ENCODE data around the gene PNPLA1.
A peak's percentile ranks its signal among the peaks of the same experiment; 100 is the strongest.

Gene PNPLA1

GRCh38 chr6:36318690-36319435 lies 49.0 kb downstream of the PNPLA1 start:
- no peak for DNase-seq

GRCh38 chr6:36319436-36319762 lies 49.5 kb downstream of the PNPLA1 start:
- DNase-seq: peak; percentile 82

- DNase-seq: no peak
Observed at GRCh38 chr6:36319821-36320220, 50.0 kb downstream of the PNPLA1 start.

GRCh38 chr6:36320475-36320874 lies 50.6 kb downstream of the PNPLA1 start:
- no peak for DNase-seq

- DNase-seq: no peak
Observed at GRCh38 chr6:36322591-36322990, 52.7 kb downstream of the PNPLA1 start.

- no peak for DNase-seq
Observed at GRCh38 chr6:36323062-36323461, 53.2 kb downstream of the PNPLA1 start.

- DNase-seq: no peak
Observed at GRCh38 chr6:36324191-36324590, 54.3 kb downstream of the PNPLA1 start.

- DNase-seq: no peak
Observed at GRCh38 chr6:36324715-36325114, 54.9 kb downstream of the PNPLA1 start.

- DNase-seq: no peak
Observed at GRCh38 chr6:36326356-36326995, 56.6 kb downstream of the PNPLA1 start.

- no peak for DNase-seq
Observed at GRCh38 chr6:36327226-36327918, 57.5 kb downstream of the PNPLA1 start.

GRCh38 chr6:36327919-36328236 lies 58.0 kb downstream of the PNPLA1 start:
- DNase-seq: peak; percentile 21

- DNase-seq: no peak
Observed at GRCh38 chr6:36328600-36328999, 58.7 kb downstream of the PNPLA1 start.

GRCh38 chr6:36329798-36330291 lies 60.0 kb downstream of the PNPLA1 start:
- DNase-seq: no peak

- DNase-seq: no peak
Observed at GRCh38 chr6:36330366-36330765, 60.5 kb downstream of the PNPLA1 start.

GRCh38 chr6:36331381-36331780 lies 61.5 kb downstream of the PNPLA1 start:
- DNase-seq: no peak

- no peak for DNase-seq
Observed at GRCh38 chr6:36333171-36333895, 63.5 kb downstream of the PNPLA1 start.

- no peak for DNase-seq
Observed at GRCh38 chr6:36333931-36334725, 64.3 kb downstream of the PNPLA1 start.

GRCh38 chr6:36334832-36335459 lies 65.1 kb downstream of the PNPLA1 start:
- no peak for DNase-seq

GRCh38 chr6:36335465-36336207 lies 65.8 kb downstream of the PNPLA1 start:
- no peak for DNase-seq

- DNase-seq: no peak
Observed at GRCh38 chr6:36336208-36336710, 66.4 kb downstream of the PNPLA1 start.

GRCh38 chr6:36336779-36337241 lies 67.0 kb downstream of the PNPLA1 start, which contains the start of gene BNIP5:
Gene BNIP5, minus strand, starts transcription at chr6:36336888. Its CDS starts 6,198 bp downstream, at chr6:36330690.
- DNase-seq: no peak
